Stomach (tissue), 4 donors: ENCODE results near the gene TALDO1.

Source experiments
- CTCF ChIP-seq, 7 experiments: fragments of 450-650 bp in 4 of 7; fragments of 200-600 bp in 3 of 7; sonication (generic) in 3 of 7; IDR thresholded peaks; one replicate each; pipeline ENCODE4 v1.5.1; 2016 to 2019; ENCODE audit warnings: antibody characterized with exemption in 7 of 7, control low read depth in 2 of 7, mild to moderate bottlenecking in 1 of 7
- POLR2A ChIP-seq, 4 donors: fragments of 450-650 bp; IDR thresholded peaks; one replicate each; pipeline ENCODE4 v1.6.1; 2016; ENCODE audit warnings: antibody characterized with exemption in 4 of 4, control low read depth in 2 of 4, mild to moderate bottlenecking in 1 of 4, moderate library complexity in 1 of 4

- no peak for TF ChIP-seq CTCF (IDR thresholded peaks at IDR 0.05)
- no peak for TF ChIP-seq POLR2A (IDR thresholded peaks at IDR 0.05)
Measured at GRCh38 chr11:722346-722811, 24.9 kb upstream of the TALDO1 start.
